ENCODE data around the gene SIGLEC7.

The SIGLEC7 gene

GRCh38 chr19:51173681-51174080, 31.6 kb downstream of the SIGLEC7 start:
- no peak for DNase-seq

- DNase-seq: no peak
Observed at GRCh38 chr19:51179256-51179655, 37.2 kb downstream of the SIGLEC7 start.

GRCh38 chr19:51181377-51181912, 39.3 kb downstream of the SIGLEC7 start:
- no peak for DNase-seq

GRCh38 chr19:51181913-51182419, 39.9 kb downstream of the SIGLEC7 start:
- DNase-seq: peak; percentile 33

GRCh38 chr19:51183629-51184028, 41.5 kb downstream of the SIGLEC7 start:
- no peak for DNase-seq

GRCh38 chr19:51185069-51185867, 43.2 kb downstream of the SIGLEC7 start:
- DNase-seq: no peak

GRCh38 chr19:51185868-51186215, 43.7 kb downstream of the SIGLEC7 start:
- DNase-seq: no peak

GRCh38 chr19:51186323-51186722, 44.2 kb downstream of the SIGLEC7 start:
- no peak for DNase-seq

- no peak for DNase-seq
Observed at GRCh38 chr19:51187395-51188226, 45.5 kb downstream of the SIGLEC7 start.

GRCh38 chr19:51188227-51188559, 46.1 kb downstream of the SIGLEC7 start:
- DNase-seq: no peak

GRCh38 chr19:51192689-51193088, 50.6 kb downstream of the SIGLEC7 start:
- DNase-seq: no peak

GRCh38 chr19:51194527-51195315, 52.6 kb downstream of the SIGLEC7 start:
- no peak for DNase-seq

GRCh38 chr19:51195316-51195586, 53.1 kb downstream of the SIGLEC7 start:
- DNase-seq: no peak

GRCh38 chr19:51195616-51196015, 53.5 kb downstream of the SIGLEC7 start:
- DNase-seq: no peak

GRCh38 chr19:51196181-51196580, 54.1 kb downstream of the SIGLEC7 start:
- no peak for DNase-seq

GRCh38 chr19:51198641-51199040, 56.5 kb downstream of the SIGLEC7 start:
- no peak for DNase-seq

- DNase-seq: no peak
Observed at GRCh38 chr19:51200071-51200666, 58.1 kb downstream of the SIGLEC7 start.

GRCh38 chr19:51201712-51202111, 59.6 kb downstream of the SIGLEC7 start:
- DNase-seq: no peak

All from hematopoietic multipotent progenitor cell treated with erythropoietin and hydrocortisone succinate and interleukin-3 and kit ligand, for 8 days (in vitro differentiated cells).